ENCODE results near the gene MED13.

GRCh38 chr17:61904094-61904710 is 160.9 kb downstream of the MED13 start:
- TF ChIP-seq EZH2phosphoT487 (IDR thresholded peaks at IDR 0.05; ENCODE audit: insufficient read depth, low read depth) (no peak), EZH2 (IDR thresholded peaks at IDR 0.05; ENCODE audit: insufficient read depth, poor library complexity, severe bottlenecking) (no peak)
